Measurements from ENCODE around the gene LILRB1. TPM values are rescaled to one million over a fixed set of nuclear protein-coding genes. Genes with fewer than 3 reads are reported as not detected.

The LILRB1 gene
- total and polyA plus RNA-seq, 2 experiments from 2014 or later, result not detected

DNA sequence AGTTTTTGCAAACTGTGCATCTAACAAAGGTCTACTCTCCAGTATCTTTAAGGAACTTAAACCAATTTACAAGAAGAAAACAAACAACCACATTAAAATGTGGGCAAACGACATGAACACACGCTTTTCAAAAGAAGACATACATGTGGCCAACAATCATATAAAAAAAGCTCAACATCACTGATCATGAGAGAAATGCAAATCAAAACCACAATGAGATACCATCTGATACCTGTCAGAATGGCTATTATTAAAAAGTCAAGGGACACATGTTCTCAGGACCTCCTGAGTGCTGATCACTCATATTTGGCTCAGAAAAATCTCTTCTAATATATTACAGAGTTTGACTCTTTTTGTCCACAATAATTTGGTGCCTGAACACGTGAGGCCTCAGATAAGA, 14.2 kb upstream of the LILRB1 start:
- H3K9me3 ChIP-seq (ENCODE audit: low read depth), result peaks cover 9% of the 10 kb centered on the region
- DNase-seq (ENCODE audit: low spot score), result no peak
- H3K4me2 ChIP-seq, result no peak overlapping the region
- H3K4me3 ChIP-seq, result no peak overlapping the region
- no peak overlapping the region for H3K27ac ChIP-seq
- H3K79me2 ChIP-seq, result no peaks in the 10 kb centered on the region
- no peak overlapping the region for H2AFZ ChIP-seq
- H3K4me1 ChIP-seq (ENCODE audit: insufficient read depth), result no peaks in the 10 kb centered on the region
- H4K20me1 ChIP-seq (ENCODE audit: insufficient read depth, poor library complexity, severe bottlenecking), result no peaks in the 10 kb centered on the region
- no peaks in the 10 kb centered on the region for H3K9me2 ChIP-seq (replicated peaks; ENCODE audit: insufficient read depth)
- 35% methylated on average over 3 of the region's 3 CpGs for WGBS (ENCODE audit: low lambda C conversion rate, missing lambda C conversion rate)
- H3K27me3 ChIP-seq, result no peaks in the 10 kb centered on the region
- TF ChIP-seq, protein P1, sequence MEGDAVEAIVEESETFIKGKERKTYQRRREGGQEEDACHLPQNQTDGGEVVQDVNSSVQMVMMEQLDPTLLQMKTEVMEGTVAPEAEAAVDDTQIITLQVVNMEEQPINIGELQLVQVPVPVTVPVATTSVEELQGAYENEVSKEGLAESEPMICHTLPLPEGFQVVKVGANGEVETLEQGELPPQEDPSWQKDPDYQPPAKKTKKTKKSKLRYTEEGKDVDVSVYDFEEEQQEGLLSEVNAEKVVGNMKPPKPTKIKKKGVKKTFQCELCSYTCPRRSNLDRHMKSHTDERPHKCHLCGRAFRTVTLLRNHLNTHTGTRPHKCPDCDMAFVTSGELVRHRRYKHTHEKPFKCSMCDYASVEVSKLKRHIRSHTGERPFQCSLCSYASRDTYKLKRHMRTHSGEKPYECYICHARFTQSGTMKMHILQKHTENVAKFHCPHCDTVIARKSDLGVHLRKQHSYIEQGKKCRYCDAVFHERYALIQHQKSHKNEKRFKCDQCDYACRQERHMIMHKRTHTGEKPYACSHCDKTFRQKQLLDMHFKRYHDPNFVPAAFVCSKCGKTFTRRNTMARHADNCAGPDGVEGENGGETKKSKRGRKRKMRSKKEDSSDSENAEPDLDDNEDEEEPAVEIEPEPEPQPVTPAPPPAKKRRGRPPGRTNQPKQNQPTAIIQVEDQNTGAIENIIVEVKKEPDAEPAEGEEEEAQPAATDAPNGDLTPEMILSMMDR (IDR thresholded peaks at IDR 0.05; ENCODE audit: poor library complexity), result no peak
- no peak for TF ChIP-seq EZH2phosphoT487 (IDR thresholded peaks at IDR 0.05; ENCODE audit: low read depth, severe bottlenecking, unreplicated experiment)
- no peaks in the 10 kb centered on the region for H3K36me3 ChIP-seq (replicated peaks; ENCODE audit: insufficient read depth, low read depth)

DNA sequence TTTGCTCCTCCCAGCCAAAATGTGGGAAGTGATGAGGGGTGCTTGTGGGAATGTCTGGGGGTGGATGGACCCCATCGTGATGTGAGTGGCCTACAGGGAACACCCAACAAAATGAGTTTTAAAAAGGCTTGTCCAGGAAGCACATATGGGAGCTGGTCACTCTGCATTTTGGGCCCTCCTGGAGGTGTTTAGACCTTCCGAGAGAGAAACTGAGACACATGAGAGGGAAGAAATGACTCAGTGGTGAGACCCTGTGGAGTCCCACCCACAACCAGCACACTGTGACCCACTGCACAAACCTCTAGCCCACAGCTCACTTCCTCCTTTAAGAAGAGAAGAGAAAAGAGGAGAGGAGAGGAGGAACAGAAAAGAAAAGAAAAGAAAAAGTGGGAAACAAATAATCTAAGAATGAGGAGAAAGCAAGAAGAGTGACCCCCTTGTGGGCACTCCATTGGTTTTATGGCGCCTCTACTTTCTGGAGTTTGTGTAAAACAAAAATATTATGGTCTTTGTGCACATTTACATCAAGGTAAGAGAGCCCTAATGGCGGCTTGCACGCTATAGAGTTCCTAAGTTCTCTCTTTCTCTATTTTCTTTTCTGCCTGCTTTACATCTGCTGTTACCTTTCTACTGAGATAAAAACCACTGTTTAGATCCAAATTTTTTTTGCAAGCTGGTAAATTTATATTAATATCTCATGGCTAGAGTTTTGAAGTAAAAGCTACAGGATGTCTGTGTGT, 13.3 kb upstream of the LILRB1 start:
- Histone ChIP-seq H3K4me3 (no peak overlapping the region), H3K27me3 (no peaks in the 10 kb centered on the region), H3K9me2 (replicated peaks; ENCODE audit: insufficient read depth) (no peaks in the 10 kb centered on the region), H3K79me2 (no peaks in the 10 kb centered on the region), H3K9me3 (ENCODE audit: low read depth) (peaks cover 9% of the 10 kb centered on the region), H3K27ac (no peak overlapping the region), H3K36me3 (replicated peaks; ENCODE audit: insufficient read depth, low read depth) (no peaks in the 10 kb centered on the region), H4K20me1 (ENCODE audit: insufficient read depth, poor library complexity, severe bottlenecking) (no peaks in the 10 kb centered on the region), H3K4me2 (no peak overlapping the region), H3K4me1 (ENCODE audit: insufficient read depth) (no peaks in the 10 kb centered on the region), H2AFZ (no peak overlapping the region)
- DNase-seq (ENCODE audit: low spot score), result no peak
- WGBS (ENCODE audit: low lambda C conversion rate, missing lambda C conversion rate), result 35% methylated on average over 5 of the region's 5 CpGs
- TF ChIP-seq, protein P1 (IDR thresholded peaks at IDR 0.05; ENCODE audit: poor library complexity), result no peak
- TF ChIP-seq EZH2 (IDR thresholded peaks at IDR 0.05; ENCODE audit: borderline replicate concordance), result no peak
- no peak for TF ChIP-seq EZH2phosphoT487 (IDR thresholded peaks at IDR 0.05; ENCODE audit: low read depth, severe bottlenecking, unreplicated experiment)

DNA sequence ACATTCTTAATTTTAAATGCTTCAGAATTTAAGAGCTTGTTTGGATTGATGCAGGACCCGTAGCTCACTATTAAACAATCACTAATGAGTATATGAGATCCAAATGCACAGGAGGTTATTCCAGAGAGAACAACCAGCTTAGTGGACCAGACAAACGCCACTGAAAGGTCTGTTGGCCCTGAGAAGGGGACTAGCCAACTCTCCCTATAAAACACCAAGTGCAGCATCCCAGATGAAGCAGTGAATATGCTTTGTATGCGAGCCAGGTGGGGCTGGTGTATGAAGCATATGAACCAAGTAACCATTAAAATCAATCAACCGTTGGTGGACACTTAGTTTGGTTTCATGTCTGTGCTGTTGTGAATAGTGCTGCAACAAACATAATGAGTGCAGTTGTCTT, 9.8 kb upstream of the LILRB1 start:
- Histone ChIP-seq H3K9me2 (replicated peaks; ENCODE audit: insufficient read depth) (no peaks in the 10 kb centered on the region), H4K20me1 (ENCODE audit: insufficient read depth, poor library complexity, severe bottlenecking) (no peaks in the 10 kb centered on the region), H3K79me2 (no peaks in the 10 kb centered on the region), H2AFZ (no peak overlapping the region), H3K4me1 (ENCODE audit: insufficient read depth) (no peaks in the 10 kb centered on the region), H3K4me2 (no peak overlapping the region), H3K9me3 (ENCODE audit: low read depth) (peaks cover 6% of the 10 kb centered on the region), H3K4me3 (no peak overlapping the region), H3K36me3 (replicated peaks; ENCODE audit: insufficient read depth, low read depth) (no peaks in the 10 kb centered on the region), H3K27ac (no peak overlapping the region), H3K27me3 (no peaks in the 10 kb centered on the region)
- WGBS (ENCODE audit: low lambda C conversion rate, missing lambda C conversion rate), result 60% methylated on average over 4 of the region's 4 CpGs
- DNase-seq (ENCODE audit: low spot score), result no peak
- TF ChIP-seq, protein P1 (IDR thresholded peaks at IDR 0.05; ENCODE audit: poor library complexity), result no peak
- TF ChIP-seq EZH2 (IDR thresholded peaks at IDR 0.05; ENCODE audit: borderline replicate concordance) (no peak), EZH2phosphoT487 (IDR thresholded peaks at IDR 0.05; ENCODE audit: low read depth, severe bottlenecking, unreplicated experiment) (no peak)
